Measurements from ENCODE around the gene CERS6. TPM values are rescaled to one million over a fixed set of nuclear protein-coding genes. Genes with fewer than 3 reads are reported as not detected.

CERS6 gene
- total and polyA plus RNA-seq, 10 of the 15 experiments (the other 5 are each of a cell fraction or from before 2014, with no cell fraction given): 1.3 to 20.4 (median 14.1) TPM

DNA sequence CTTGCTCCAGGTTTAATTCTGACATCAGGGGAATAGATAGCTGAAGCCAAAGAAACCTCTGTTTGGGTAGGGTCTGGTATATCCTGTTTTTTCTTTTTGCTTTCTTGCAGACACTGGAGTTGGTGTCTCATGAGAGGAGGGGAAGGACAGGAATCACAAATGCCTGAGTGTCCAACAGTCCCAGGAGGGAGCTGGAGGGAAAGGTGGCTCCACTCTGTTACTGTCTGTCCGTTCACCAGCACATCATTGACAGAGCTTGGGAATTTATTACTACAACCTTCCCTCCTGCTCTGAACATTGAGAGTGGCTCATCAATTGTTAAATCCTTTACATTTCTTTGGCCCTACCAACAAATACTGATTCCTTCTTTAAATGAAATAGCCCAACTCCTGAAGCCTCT is 194.1 kb downstream of the CERS6 start:
- BruUV-seq (replicated peaks): no TSS peak
- Histone ChIP-seq H3K27me3 (replicated peaks in 1 of 2; ENCODE audit: control insufficient read depth in 2 of 2, insufficient read depth in 2 of 2, low read length in 1 of 2) (no peaks in the 10 kb centered on the region), H3K4me3 (no peak overlapping the region), H3K27ac (ENCODE audit: control insufficient read depth, insufficient read depth) (no peak overlapping the region), H3K4me2 (ENCODE audit: control insufficient read depth, insufficient read depth) (no peak overlapping the region), H2AFZ (ENCODE audit: control insufficient read depth, low read depth, low read length) (no peak overlapping the region), H3K4me1 (ENCODE audit: control insufficient read depth, insufficient read depth, low read length) (no peaks in the 10 kb centered on the region), H3K9ac (ENCODE audit: control insufficient read depth, insufficient read depth, low read length) (no peak overlapping the region), H3K9me3 (replicated peaks; ENCODE audit: control insufficient read depth, insufficient read depth, low read length) (peaks cover 2% of the 10 kb centered on the region; the same call in 2 of the 3 replicates), H3K79me2 (ENCODE audit: control insufficient read depth, insufficient read depth, low read length) (peaks cover 11% of the 10 kb centered on the region), H4K20me1 (ENCODE audit: control insufficient read depth, insufficient read depth) (no peaks in the 10 kb centered on the region), H3K36me3 (ENCODE audit: control insufficient read depth in 2 of 2, insufficient read depth in 2 of 2, low read length in 1 of 2) (no peaks in the 10 kb centered on the region; a peak in 1 of 4 replicates)
- ATAC-seq (no peak), FAIRE-seq (no peak), DNase-seq (ENCODE audit: low read depth, low spot score) (no peak)
- intact Hi-C loops (cut with micrococcal nuclease; ENCODE audit: unreplicated experiment) (no loop called here), in situ Hi-C loops (cut with MboI) (no loop called here)
- POLR2A ChIA-PET: no interaction called here
- WGBS (ENCODE audit: insufficient coverage, insufficient replicate concordance, low lambda C conversion rate, missing lambda C conversion rate): 0% methylated on average over 1 of the region's 1 CpG
- RAD21 ChIA-PET (ENCODE audit: unreplicated experiment): no interaction called here
- SMC1A ChIA-PET (ENCODE audit: uncharacterized antibody, unreplicated experiment): no interaction called here
- CTCF ChIA-PET: interaction anchor here (0.6 to 1.1 kb wide), 3 partner anchors 37 to 415 kb away, joined by 3 read pairs; no protein-coding TSS in a partner anchor
- TF ChIP-seq, protein P1, sequence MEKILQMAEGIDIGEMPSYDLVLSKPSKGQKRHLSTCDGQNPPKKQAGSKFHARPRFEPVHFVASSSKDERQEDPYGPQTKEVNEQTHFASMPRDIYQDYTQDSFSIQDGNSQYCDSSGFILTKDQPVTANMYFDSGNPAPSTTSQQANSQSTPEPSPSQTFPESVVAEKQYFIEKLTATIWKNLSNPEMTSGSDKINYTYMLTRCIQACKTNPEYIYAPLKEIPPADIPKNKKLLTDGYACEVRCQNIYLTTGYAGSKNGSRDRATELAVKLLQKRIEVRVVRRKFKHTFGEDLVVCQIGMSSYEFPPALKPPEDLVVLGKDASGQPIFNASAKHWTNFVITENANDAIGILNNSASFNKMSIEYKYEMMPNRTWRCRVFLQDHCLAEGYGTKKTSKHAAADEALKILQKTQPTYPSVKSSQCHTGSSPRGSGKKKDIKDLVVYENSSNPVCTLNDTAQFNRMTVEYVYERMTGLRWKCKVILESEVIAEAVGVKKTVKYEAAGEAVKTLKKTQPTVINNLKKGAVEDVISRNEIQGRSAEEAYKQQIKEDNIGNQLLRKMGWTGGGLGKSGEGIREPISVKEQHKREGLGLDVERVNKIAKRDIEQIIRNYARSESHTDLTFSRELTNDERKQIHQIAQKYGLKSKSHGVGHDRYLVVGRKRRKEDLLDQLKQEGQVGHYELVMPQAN (conservative IDR thresholded peaks at IDR 0.05): no peak
- TF ChIP-seq, protein P2, sequence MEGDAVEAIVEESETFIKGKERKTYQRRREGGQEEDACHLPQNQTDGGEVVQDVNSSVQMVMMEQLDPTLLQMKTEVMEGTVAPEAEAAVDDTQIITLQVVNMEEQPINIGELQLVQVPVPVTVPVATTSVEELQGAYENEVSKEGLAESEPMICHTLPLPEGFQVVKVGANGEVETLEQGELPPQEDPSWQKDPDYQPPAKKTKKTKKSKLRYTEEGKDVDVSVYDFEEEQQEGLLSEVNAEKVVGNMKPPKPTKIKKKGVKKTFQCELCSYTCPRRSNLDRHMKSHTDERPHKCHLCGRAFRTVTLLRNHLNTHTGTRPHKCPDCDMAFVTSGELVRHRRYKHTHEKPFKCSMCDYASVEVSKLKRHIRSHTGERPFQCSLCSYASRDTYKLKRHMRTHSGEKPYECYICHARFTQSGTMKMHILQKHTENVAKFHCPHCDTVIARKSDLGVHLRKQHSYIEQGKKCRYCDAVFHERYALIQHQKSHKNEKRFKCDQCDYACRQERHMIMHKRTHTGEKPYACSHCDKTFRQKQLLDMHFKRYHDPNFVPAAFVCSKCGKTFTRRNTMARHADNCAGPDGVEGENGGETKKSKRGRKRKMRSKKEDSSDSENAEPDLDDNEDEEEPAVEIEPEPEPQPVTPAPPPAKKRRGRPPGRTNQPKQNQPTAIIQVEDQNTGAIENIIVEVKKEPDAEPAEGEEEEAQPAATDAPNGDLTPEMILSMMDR (IDR thresholded peaks at IDR 0.05 in 2 of 3, conservative IDR thresholded peaks at IDR 0.05 in 1 of 3; ENCODE audit: control insufficient read depth in 2 of 3, extremely low read depth in 1 of 3, insufficient read depth in 1 of 3, low read depth in 3 of 3, low read length in 3 of 3): no peak
- TF ChIP-seq ZNF217 (IDR thresholded peaks at IDR 0.05) (no peak), GATAD2B (conservative IDR thresholded peaks at IDR 0.05; ENCODE audit: low read depth) (no peak), TAF1 (IDR thresholded peaks at IDR 0.05; ENCODE audit: borderline replicate concordance, low read depth, low read length) (no peak), HDAC6 (IDR thresholded peaks at IDR 0.05; ENCODE audit: unreplicated experiment) (no peak), TCF7 (IDR thresholded peaks at IDR 0.05; ENCODE audit: borderline replicate concordance) (no peak), CBX3 (IDR thresholded peaks at IDR 0.05; ENCODE audit: borderline replicate concordance, low read depth) (no peak), CREB1 (IDR thresholded peaks at IDR 0.05; ENCODE audit: low read depth) (no peak), ZBED1 (IDR thresholded peaks at IDR 0.05; ENCODE audit: borderline replicate concordance) (no peak), MEF2A (IDR thresholded peaks at IDR 0.05; ENCODE audit: insufficient read depth, low read depth, low read length) (no peak)
- TF ChIP-seq, protein P3, sequence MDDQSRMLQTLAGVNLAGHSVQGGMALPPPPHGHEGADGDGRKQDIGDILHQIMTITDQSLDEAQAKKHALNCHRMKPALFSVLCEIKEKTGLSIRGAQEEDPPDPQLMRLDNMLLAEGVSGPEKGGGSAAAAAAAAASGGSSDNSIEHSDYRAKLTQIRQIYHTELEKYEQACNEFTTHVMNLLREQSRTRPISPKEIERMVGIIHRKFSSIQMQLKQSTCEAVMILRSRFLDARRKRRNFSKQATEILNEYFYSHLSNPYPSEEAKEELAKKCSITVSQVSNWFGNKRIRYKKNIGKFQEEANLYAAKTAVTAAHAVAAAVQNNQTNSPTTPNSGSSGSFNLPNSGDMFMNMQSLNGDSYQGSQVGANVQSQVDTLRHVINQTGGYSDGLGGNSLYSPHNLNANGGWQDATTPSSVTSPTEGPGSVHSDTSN (IDR thresholded peaks at IDR 0.05; ENCODE audit: insufficient replicate concordance, low read depth, low read length): no peak
- TF ChIP-seq, protein P4, sequence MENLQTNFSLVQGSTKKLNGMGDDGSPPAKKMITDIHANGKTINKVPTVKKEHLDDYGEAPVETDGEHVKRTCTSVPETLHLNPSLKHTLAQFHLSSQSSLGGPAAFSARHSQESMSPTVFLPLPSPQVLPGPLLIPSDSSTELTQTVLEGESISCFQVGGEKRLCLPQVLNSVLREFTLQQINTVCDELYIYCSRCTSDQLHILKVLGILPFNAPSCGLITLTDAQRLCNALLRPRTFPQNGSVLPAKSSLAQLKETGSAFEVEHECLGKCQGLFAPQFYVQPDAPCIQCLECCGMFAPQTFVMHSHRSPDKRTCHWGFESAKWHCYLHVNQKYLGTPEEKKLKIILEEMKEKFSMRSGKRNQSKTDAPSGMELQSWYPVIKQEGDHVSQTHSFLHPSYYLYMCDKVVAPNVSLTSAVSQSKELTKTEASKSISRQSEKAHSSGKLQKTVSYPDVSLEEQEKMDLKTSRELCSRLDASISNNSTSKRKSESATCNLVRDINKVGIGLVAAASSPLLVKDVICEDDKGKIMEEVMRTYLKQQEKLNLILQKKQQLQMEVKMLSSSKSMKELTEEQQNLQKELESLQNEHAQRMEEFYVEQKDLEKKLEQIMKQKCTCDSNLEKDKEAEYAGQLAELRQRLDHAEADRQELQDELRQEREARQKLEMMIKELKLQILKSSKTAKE (IDR thresholded peaks at IDR 0.05; ENCODE audit: low read depth, poor library complexity, severe bottlenecking): no peak
- TF ChIP-seq, protein P5, sequence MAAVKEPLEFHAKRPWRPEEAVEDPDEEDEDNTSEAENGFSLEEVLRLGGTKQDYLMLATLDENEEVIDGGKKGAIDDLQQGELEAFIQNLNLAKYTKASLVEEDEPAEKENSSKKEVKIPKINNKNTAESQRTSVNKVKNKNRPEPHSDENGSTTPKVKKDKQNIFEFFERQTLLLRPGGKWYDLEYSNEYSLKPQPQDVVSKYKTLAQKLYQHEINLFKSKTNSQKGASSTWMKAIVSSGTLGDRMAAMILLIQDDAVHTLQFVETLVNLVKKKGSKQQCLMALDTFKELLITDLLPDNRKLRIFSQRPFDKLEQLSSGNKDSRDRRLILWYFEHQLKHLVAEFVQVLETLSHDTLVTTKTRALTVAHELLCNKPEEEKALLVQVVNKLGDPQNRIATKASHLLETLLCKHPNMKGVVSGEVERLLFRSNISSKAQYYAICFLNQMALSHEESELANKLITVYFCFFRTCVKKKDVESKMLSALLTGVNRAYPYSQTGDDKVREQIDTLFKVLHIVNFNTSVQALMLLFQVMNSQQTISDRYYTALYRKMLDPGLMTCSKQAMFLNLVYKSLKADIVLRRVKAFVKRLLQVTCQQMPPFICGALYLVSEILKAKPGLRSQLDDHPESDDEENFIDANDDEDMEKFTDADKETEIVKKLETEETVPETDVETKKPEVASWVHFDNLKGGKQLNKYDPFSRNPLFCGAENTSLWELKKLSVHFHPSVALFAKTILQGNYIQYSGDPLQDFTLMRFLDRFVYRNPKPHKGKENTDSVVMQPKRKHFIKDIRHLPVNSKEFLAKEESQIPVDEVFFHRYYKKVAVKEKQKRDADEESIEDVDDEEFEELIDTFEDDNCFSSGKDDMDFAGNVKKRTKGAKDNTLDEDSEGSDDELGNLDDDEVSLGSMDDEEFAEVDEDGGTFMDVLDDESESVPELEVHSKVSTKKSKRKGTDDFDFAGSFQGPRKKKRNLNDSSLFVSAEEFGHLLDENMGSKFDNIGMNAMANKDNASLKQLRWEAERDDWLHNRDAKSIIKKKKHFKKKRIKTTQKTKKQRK (IDR thresholded peaks at IDR 0.05; ENCODE audit: low read depth, low read length): no peak

Data from GM12878 (cell line).